Sigmoid colon (tissue), 4 donors: Measurements from ENCODE around the gene PLRG1.

Experiments
- POLR2A ChIP-seq, 2 donors: fragments of 450-650 bp; IDR thresholded peaks; one replicate each; pipeline ENCODE4 v1.6.1; 2016; ENCODE audit warnings: antibody characterized with exemption in 2 of 2, mild to moderate bottlenecking in 2 of 2, moderate library complexity in 2 of 2
- POLR2AphosphoS5 ChIP-seq, 4 donors: sonication (generic); formaldehyde crosslinking; IDR thresholded peaks; one replicate each; pipeline ENCODE4 v1.6.1; 2017; ENCODE audit warnings: antibody characterized with exemption in 4 of 4
- TF ChIP-seq, protein P1 (sequence below), 4 experiments: fragments of 450-650 bp in 3 of 4; fragments of 200-600 bp in 1 of 4; IDR thresholded peaks; one replicate each; pipeline ENCODE4 v1.5.1; 2016 to 2019; ENCODE audit warnings: antibody characterized with exemption in 4 of 4, mild to moderate bottlenecking in 3 of 4, moderate library complexity in 2 of 4

DNA sequence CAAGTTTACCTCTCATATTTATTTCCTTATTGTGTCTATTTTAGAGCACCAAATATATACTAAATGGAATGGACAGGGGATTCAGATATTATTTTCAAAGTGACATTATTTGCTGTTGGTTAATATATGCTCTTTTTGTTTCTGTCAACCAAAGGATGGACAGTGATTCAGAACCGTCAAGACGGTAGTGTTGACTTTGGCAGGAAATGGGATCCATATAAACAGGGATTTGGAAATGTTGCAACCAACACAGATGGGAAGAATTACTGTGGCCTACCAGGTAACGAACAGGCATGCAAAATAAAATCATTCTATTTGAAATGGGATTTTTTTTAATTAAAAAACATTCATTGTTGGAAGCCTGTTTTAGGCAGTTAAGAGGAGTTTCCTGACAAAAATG, 18.8 kb upstream of the PLRG1 start:
- TF ChIP-seq POLR2A (IDR thresholded peaks at IDR 0.05), result no peak
- TF ChIP-seq, protein P1, sequence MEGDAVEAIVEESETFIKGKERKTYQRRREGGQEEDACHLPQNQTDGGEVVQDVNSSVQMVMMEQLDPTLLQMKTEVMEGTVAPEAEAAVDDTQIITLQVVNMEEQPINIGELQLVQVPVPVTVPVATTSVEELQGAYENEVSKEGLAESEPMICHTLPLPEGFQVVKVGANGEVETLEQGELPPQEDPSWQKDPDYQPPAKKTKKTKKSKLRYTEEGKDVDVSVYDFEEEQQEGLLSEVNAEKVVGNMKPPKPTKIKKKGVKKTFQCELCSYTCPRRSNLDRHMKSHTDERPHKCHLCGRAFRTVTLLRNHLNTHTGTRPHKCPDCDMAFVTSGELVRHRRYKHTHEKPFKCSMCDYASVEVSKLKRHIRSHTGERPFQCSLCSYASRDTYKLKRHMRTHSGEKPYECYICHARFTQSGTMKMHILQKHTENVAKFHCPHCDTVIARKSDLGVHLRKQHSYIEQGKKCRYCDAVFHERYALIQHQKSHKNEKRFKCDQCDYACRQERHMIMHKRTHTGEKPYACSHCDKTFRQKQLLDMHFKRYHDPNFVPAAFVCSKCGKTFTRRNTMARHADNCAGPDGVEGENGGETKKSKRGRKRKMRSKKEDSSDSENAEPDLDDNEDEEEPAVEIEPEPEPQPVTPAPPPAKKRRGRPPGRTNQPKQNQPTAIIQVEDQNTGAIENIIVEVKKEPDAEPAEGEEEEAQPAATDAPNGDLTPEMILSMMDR (IDR thresholded peaks at IDR 0.05), result no peak
- no peak for TF ChIP-seq POLR2AphosphoS5 (IDR thresholded peaks at IDR 0.05)
